HG03135 (cell line): Measurements from ENCODE around the gene NTRK3.

Source experiments
- ATAC-seq: cut with Tn5 transposase; IDR thresholded peaks from one replicate; pipeline ENCODE4 v1.9.1; 2021; ENCODE audit warnings: mild to moderate bottlenecking, moderate library complexity; ENCODE audit not compliant: unreplicated experiment

NTRK3 gene

DNA sequence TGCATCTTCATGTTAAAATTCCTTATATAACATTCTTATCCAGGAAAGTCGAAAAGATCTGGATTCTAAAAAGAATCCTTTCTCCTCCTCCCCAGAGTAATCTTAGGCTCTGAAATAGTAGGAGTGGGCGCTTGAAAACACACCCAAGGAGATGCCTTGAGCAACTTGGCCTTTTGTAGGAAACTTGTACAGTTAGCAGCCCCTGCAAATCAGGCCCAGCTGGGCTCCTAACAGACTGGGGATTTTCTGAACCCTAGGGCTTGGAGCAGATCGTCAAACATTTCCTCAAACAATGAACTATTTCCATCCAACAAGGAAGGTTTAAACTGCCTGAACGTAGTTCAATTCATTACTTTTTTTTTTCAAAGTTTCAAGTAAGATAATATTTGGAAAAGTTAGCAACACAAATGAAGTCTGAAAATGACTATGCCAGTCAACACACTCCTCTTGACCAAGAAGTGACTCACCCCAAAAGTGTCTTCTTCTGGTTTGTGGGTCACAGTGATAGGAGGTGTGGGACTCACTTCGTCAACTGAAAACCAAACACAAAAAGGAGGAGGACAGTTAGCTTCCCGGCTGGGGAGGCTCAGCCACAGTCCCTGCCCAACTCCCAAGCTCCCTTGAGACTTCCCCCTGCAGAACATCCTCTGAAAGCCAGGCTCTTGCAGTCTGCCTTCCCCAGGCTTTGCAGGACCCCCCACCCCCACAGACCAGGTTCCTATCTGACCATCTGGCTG is 129.7 kb downstream of the NTRK3 start:
- no peak for ATAC-seq

DNA sequence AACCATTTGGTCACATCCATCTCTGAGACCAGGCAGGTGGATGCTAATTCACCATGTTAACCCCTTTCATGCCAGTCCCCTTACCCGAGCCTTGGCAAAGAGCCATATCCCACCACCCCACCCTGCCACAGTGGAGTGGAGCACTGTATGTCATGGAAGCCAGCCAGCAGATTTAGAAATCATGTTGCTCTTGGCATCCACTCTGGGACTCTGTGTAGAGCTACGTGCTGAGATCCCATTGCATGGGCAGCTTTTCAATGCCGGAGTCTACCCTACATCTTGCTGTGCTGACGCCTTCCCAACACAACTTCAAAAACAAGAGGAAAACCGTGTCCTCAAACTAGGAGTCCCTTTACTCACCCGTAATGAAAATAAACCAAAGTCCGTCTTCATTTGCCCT is 131.0 kb downstream of the NTRK3 start:
- no peak for ATAC-seq

DNA sequence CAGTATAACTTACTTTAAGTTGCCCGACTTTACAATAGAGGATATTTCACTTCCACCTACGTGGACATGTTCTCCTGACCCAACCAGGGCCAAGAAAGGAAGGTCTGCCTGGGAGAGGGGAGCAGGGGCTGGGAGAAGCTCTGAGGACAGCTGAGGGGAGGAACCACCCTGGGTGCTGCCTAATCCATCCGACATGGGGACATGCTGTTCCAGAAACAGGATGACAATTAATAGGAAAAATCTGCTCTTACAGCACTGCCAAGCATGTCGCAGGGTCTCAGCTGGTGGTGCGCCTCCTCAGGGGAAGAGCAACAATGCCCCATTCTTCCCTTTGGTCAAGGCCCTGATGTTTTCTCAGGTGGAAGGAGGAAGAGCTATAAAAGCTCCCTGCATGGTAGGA is 132.3 kb downstream of the NTRK3 start:
- no peak for ATAC-seq

DNA sequence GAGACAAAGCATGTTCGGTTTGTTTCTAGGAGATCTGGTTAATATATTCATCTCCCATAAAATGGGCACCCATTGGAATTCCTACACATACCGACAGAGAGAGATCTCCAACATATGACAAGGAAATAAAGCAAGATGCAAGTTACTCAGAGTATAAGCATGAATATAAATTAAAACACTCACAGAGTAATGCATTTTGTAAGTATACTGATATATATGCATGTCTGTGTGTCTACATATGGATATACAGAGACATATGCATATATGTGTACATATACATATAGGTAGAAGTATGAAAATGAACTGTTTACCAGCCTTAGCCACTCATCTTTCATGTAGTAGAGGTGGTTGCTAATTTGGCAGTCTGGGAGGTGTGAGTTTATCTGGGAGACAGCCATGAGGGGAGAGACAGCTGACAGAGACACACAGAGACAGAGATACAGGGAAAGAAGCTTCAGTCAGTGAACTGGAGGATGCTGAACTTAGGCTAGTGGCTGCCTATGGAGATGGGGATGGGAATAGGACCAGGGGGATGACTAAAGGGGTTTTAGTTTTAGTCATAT is 134.5 kb downstream of the NTRK3 start:
- no peak for ATAC-seq

DNA sequence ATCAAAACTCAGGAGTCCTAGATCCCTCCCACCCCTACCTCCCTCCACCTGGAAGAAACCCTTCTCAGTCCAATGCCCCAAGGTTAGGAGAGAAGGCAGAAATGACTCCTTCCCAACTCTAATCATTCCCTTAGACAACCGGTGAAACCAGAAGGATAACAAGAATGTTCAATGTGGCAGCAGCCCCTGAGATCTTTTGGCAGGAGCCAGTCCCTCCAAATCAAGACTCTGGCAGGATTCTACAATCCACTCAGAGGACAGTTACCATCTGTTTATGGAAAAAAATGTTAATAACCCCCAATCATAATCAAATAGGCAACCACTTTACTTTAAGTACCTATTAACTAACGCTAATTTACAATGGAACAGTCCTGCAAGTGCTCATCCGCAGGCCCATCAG is 136.5 kb downstream of the NTRK3 start:
- no peak for ATAC-seq

DNA sequence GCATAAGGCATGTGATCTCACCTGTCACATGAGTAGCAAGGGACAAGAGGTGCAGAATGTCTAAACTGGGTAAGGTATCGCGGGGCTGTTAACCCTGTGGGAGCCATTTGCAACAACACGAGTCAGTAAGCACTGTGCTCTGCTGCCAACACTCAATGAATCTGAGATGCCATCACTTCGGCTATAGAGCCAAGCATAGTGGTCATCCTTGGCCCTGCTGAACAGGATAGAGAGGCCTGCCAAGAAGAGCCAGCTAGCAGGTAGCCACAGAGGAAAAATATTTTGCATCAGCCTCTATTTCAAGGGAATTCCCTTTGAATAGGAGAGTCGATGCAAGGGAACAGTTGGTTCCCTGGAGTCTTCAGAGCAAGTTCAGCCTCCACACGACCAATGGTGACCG is 137.8 kb downstream of the NTRK3 start:
- no peak for ATAC-seq

DNA sequence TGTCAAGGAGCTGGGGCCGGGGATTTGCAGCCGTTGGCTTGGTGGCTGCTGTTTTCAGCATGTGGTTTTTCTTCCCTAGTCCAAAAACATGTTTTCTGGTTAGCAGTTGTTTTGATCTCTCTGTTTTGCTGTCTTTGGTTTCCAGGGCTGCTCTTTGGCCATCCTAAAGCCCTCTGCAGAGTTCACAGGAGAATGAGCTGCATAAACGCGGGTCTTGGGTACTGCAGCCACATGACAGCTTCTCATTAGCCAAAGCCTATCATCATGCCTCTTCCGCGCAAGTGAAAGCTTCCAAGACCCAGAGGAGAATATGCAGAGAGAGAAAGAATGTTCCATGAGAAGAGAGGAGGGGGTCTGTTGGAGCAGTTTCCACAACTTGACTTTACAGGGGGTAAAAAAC is 138.5 kb downstream of the NTRK3 start:
- no peak for ATAC-seq

DNA sequence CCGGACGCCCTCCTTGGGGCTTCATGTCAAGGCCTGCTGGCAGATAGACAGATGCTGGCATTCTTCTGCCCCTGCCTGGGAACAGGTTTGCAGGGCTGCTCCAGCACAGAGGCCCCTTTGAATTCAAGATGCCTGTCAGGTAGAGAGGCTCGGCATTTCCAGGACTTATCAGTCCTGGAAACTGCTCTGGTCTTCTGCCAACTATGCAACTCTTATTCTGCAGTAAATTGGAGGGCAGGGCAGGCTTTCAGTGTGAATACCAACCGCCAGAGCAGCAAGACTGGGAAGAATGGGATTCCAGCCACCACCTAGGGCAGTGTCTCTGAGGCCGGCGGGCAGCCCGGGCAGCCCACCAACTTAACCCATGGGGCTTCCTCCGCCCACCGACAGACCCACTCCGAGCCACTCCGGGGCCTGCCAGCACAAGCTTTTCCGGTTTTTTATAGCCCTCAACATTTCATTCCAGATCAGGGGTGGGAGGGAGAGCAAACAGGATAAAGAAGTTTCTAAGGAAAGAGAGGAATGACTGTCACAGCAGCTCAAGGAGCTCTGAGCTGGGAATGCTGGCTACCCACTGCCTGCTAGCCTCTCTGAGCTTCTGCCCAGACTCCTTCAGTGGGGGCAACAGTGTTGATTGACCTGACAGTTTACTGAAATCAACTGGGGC is 140.9 kb downstream of the NTRK3 start:
- ATAC-seq: no peak

DNA sequence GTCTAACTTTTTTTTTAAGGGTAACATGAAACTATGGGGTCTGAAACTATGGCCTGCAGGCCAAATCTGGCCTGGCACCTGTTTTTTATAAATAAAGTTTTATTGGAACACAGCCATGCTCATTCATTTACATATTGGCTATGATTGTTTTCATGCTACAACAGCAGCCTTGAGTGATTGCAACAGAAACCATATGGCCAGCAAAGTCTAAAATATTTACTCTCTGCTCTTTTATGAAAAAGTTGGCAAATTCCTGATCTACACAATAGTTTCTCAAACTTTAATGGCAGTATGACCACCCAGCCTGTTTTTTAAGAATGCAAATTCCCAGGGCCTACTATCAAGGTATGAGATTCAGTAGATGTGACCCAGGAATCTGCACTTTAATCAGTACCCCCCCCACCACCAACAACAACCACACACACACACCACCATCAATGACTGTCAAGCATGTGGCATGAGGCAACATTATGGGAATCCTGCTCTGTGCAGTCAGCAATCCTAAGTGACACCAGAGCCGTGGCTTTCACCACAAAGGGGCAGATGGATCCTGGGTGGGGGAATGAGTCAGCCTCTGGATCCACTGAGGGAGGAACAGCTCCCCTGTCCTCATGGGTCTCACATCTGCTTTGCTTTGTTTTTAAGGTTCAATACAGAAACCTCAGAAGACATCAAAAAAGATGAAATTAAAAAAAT is 142.8 kb downstream of the NTRK3 start:
- ATAC-seq: no peak

DNA sequence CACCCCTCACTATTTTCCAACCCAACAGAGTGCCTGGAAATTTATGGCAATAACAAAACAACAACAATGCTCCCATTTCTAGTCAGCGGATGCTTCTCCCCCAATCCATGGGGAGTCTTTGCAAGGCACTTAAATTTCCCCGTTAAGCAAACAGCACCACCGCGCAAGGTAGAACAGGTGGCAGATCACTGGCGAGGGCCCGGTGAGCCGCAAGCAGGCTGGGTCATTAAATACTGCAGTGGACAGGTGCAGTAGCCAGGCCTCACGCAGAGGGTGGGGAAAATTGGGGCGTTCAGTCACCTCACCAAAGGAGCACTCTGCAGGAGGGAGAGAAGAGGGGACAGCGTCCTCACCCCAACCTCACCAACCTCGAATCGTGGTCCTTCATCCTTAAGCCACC is 147.5 kb downstream of the NTRK3 start:
- no peak for ATAC-seq

DNA sequence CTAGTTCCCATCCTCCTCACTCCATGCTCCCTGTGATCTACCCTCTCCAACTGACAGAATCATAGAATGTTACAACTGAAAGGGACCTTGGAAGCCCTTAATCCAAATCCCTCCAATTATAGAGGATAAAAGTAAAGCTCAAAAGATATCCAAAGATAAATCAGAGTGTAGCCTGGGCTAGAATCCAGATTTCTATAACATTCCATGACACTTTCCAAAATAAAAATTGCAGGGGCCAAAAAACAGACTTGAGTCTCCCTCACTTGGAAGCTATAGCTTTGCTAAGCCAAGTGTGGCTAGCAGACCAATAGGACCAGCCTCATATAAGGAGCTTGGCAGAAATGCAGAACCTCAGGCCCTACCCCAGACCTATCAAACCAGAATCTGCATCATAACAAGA is 148.1 kb downstream of the NTRK3 start:
- no peak for ATAC-seq

DNA sequence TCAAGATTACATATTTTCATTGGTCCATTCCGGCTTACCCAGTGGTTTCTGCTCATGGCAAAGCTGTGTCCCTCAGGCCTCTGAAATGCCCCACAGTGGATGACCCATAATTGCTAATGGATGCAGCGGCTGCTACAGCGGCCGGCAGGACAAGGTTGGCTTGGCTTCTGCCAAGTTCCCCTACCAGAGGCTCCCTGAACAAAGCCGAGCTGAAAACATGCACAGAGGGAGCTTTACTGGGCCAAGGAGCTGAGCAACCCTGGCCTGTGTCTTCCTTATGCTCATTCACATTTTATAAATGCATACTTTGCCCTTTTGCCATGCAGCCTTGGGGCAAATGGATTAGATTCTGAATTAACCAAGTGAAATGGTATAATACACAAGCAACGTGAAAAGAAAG is 150.5 kb downstream of the NTRK3 start:
- ATAC-seq: no peak

DNA sequence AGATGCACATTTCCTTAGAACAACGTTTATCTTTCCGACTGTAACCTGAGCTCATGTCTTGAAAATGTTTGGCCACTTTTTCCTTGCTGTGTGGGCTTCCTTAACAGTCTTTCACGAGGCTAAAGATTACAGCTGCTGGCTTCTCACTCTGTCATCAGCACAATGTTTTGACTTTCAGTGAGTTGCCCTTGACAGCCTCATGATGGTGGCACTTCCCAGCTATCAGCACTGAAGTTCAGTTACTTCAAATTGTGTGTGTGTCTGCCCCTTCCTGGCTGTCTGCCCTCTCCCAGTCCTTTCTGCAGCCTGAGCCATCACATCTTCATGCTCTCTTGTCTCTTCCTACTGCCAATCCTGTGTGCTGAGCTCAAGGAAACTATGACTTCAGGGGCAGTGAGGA is 152.2 kb downstream of the NTRK3 start:
- ATAC-seq: no peak

DNA sequence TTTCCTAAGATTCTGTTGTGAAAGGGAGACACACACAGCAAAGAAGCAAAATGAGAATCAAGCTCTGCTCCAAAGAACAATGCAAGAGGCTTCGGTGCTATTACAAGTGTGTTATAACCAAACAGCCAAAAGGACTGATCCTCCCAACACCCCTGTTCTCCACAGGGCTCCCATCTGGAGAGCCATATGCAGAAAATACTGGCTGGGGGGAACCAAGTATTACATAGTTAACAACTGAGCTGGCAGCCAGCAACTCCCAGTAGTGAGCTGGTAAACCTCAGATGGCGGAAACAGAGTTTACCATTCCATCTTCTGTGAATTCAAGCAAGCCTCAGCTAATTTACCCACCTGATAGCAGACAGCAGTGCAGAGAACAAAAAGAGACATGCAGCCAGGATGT is 156.4 kb downstream of the NTRK3 start:
- ATAC-seq: no peak

DNA sequence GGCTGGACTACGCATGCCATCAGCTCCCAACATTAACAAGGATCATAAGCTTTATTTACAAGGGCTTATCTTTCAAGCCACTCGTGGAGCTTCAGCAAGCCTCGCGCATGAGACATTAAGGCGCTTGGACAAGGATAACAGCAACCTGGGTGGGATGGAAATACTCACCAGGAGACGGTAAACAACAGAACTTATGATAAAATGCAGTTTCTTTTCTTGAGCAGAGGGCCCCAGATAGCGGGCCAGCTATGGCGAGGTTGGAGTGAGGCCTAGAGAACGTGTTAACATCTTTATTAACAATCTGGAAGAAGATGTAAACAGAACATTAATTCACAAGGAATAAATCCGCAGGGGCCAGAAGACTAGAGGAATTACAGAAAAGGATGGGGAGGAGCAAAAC is 158.2 kb downstream of the NTRK3 start:
- ATAC-seq: no peak

DNA sequence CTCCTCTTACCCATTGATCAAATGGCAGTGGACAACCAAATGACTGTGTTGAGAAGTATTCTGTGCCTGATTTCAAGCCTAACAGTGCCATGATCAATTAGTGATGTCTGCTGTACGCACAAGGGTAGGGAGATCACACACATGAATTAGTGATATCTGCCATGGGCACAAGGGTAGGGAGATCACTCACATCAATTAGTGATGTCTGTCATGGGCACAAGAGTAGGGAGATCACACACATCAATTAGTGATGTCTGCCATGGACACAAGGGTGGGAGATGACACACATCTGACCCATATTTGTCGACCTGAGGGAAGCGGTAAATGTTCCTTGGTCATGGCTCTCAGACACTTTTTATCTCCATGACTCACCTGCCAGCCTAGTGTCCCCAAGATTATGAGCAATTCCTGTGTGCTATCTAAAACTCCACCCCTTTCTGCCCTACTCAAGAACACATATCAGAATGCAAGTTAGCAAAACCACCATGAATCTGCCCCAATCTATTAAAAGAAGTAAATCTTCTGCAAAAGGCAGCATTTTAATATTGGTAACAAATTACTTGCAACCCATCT is 165.0 kb downstream of the NTRK3 start:
- no peak for ATAC-seq

DNA sequence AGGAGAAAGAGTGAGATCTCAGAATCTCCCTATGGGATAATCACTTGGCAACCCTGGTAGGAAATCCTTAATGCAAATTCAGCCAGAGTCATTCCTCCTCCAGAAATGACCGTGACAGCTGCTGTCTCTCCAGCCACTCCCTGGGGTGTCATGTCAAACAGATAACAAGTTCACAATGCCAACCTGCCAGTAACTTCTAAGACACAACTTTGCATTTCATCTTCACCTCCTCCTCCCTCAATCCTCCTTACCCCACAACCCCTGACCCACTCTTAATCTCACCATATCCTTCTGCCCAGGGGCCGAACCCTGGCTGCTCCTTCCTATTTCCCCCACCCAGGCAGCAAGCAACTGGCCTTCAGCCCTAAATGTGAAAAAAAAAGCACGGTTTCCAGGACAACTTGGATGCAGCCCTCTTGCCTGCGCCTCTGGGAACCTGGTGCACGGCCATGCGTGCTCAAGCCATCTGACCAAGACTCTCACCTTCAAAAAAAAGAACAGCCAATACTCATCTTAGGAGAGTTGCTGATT is 166.0 kb downstream of the NTRK3 start:
- ATAC-seq: no peak

DNA sequence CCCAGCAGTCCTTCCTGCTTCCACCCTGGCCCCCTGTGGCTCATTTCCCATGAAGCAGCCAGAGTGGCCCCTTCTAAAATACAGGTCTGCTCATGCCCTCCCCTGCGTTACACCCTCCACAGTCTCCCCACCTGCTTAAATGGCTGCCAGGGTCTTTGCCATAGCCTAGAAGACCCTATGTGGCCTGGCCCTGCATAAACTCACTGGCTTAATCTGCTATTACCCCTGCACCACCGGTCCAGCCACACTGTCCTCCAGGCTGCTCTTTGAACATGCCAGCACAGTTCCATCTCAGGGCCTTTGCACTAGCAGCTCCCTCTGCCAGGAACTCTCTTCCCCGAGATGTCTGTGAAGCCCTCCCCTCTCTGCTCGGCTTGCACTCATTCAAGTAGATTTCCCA is 166.8 kb downstream of the NTRK3 start:
- ATAC-seq: no peak

DNA sequence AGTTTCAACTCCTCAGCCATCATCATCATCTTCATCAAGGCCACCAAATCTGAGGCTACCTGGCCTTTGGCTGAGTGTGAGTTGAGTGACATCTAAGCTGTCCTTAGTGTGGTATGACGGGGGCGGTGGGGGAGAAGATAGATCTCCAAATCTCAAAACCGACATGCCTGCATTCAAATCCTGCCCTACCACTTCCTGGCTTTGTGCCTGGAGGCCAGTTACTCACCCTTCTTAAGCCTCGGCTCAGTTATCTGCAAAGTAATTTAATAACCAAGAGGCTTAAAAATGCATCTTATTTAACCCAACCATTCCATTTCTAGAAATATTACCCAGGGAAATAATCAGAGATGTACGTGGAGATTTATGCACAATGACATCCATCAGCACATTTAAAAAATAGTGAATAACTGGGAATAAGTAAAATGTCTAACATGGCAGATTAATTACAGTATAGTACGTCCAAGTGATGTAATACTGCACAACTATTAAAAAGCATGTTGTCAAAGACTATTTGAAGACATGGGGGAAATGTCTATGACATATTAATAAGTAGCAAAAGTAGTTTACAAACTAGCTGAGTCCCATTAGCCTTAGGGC is 167.4 kb downstream of the NTRK3 start:
- no peak for ATAC-seq

DNA sequence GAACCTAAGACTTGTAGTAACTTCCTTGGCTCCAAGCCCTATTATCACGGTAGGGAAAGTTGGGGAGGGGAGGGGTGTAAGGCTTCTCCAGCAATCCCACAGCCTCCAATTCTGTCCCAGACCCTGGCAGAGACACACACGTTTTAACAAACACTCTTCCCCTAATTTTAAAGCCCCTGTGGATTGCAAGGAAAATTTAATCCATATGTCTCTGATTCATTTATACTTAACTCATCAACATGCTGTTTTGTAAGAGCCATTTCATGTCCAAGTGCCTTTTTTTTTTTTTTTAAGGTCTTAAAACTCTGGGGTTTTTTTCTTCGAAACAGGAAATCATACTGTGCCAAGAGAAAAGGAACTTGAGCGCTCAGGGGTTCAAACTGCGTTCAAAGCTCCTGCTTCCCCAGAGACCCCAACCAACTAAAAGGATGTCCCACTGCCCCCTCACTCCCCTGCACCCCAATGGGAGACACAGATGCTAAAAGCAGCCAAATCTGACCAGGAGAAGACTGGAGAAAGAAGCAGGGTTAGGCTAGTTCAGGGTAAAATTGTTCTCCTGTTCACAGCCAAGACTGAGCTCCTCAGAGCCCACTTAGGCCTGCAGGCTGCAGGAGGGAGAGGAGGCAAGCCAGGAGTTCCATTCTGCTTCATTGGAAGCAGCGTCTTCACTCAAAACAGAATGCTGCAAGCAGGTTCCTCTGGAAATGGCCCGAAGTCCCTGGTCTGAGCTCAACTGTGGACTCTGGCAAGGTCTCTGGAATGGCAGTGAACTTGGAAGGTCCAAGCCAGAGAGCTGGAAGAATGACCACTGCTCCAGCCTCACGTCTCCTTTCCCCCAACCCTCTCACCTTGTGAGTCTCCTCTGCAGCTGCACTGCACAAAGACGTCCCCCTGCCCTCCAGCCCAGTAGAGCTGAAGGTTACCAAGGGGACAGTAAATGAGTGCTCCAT is 172.5 kb downstream of the NTRK3 start:
- no peak for ATAC-seq
